Mesendoderm (in vitro differentiated cells): ENCODE measurements around the gene PDE9A.

Source experiments
- DNase-seq: peaks from one replicate; pipeline ENCODE4 v3.0.0; 2013
- H2AK5ac ChIP-seq: 2 replicates; pipeline ENCODE4 v1.6.1; 2013; ENCODE audit warnings: low read length, inconsistent platforms
- H2BK120ac ChIP-seq: 2 replicates; pipeline ENCODE4 v1.6.1; 2013; ENCODE audit warnings: low read depth, mild to moderate bottlenecking, low read length, moderate library complexity, mixed read lengths
- H2BK15ac ChIP-seq: replicated peaks from 2 replicates; pipeline ENCODE4 v1.6.1; 2013; ENCODE audit warnings: low read depth, mild to moderate bottlenecking, moderate library complexity
- H2BK5ac ChIP-seq: 2 replicates; pipeline ENCODE4 v1.6.1; 2013; ENCODE audit warnings: low read length, inconsistent platforms
- H3K18ac ChIP-seq: 2 replicates; pipeline ENCODE4 v1.6.1; 2013; ENCODE audit warnings: mild to moderate bottlenecking, low read length, mixed read lengths
- H3K23ac ChIP-seq: one replicate; pipeline ENCODE4 v1.6.1; 2013; ENCODE audit warnings: low read length
- H3K27ac ChIP-seq: 2 replicates; pipeline ENCODE4 v1.5.1; 2013; ENCODE audit warnings: low read depth, mild to moderate bottlenecking, inconsistent platforms, low read length, moderate library complexity
- H3K27me3 ChIP-seq: 2 replicates; pipeline ENCODE4 v1.6.1; 2013; ENCODE audit warnings: low read length, control low read depth, mild to moderate bottlenecking, inconsistent platforms; ENCODE audit not compliant: insufficient read depth, poor library complexity
- H3K36me3 ChIP-seq: 2 replicates; pipeline ENCODE4 v1.6.1; 2013; ENCODE audit warnings: low read length, inconsistent platforms; ENCODE audit not compliant: control insufficient read depth, insufficient read depth
- H3K4ac ChIP-seq: one replicate; pipeline ENCODE4 v1.6.1; 2013; ENCODE audit warnings: low read depth, mild to moderate bottlenecking, low read length, moderate library complexity
- H3K4me1 ChIP-seq: 2 replicates; pipeline ENCODE4 v1.6.1; 2013; ENCODE audit warnings: low read depth, low read length, inconsistent platforms; ENCODE audit not compliant: control insufficient read depth
- H3K4me2 ChIP-seq: 2 replicates; pipeline ENCODE4 v1.6.1; 2013; ENCODE audit warnings: low read length
- H3K4me3 ChIP-seq: 2 replicates; pipeline ENCODE4 v1.5.1; 2013; ENCODE audit warnings: mild to moderate bottlenecking, low read length
- H3K56ac ChIP-seq: one replicate; pipeline ENCODE4 v1.6.1; 2013; ENCODE audit warnings: low read length
- H3K79me1 ChIP-seq: 2 replicates; pipeline ENCODE4 v1.6.1; 2013; ENCODE audit warnings: low read length, inconsistent platforms
- H3K79me2 ChIP-seq: 2 replicates; pipeline ENCODE4 v1.6.1; 2013; ENCODE audit warnings: mild to moderate bottlenecking, low read length; ENCODE audit not compliant: control insufficient read depth, insufficient read depth
- H3K9ac ChIP-seq: 2 replicates; pipeline ENCODE4 v1.6.1; 2013; ENCODE audit warnings: low read length, inconsistent platforms
- H4K5ac ChIP-seq: one replicate; pipeline ENCODE4 v1.6.1; 2013; ENCODE audit warnings: low read length
- H4K8ac ChIP-seq: one replicate; pipeline ENCODE4 v1.6.1; 2013; ENCODE audit warnings: low read depth, mild to moderate bottlenecking, control low read depth, low read length, moderate library complexity
- WGBS: extraction: QIAGEN DNeasy Blood & Tissue Kit; methylation state at CpG from one replicate; pipeline ENCODE4 v1.1.7; 2013; ENCODE audit warnings: low lambda C conversion rate, missing lambda C conversion rate; ENCODE audit not compliant: insufficient coverage; ENCODE audit errors: extremely low coverage; 5-methylcytosine and 5-hydroxymethylcytosine counted together

Gene PDE9A

GRCh38 chr21:42615924-42616323, 37.5 kb upstream of the PDE9A start:
- Histone ChIP-seq H2BK5ac (no peak overlapping the region), H2AK5ac (no peak overlapping the region), H3K79me2 (no peaks in the 10 kb centered on the region), H2BK15ac (no peak overlapping the region), H3K27ac (no peak overlapping the region), H3K79me1 (no peaks in the 10 kb centered on the region), H3K36me3 (no peaks in the 10 kb centered on the region), H4K8ac (no peak overlapping the region), H3K4me2 (no peak overlapping the region), H3K9ac (no peak overlapping the region), H3K4me3 (no peak overlapping the region), H3K4ac (no peak overlapping the region), H4K5ac (no peak overlapping the region), H3K23ac (no peak overlapping the region), H3K56ac (no peak overlapping the region), H3K18ac (no peak overlapping the region), H2BK120ac (no peak overlapping the region), H3K4me1 (no peaks in the 10 kb centered on the region), H3K27me3 (no peaks in the 10 kb centered on the region)
- no peak for DNase-seq
- no CpG with 5 or more reads among the region's 3 CpGs for WGBS

GRCh38 chr21:42616446-42616845, 37.0 kb upstream of the PDE9A start:
- no peak overlapping the region for H2BK15ac ChIP-seq
- no peak overlapping the region for H3K9ac ChIP-seq
- H3K4ac ChIP-seq: no peak overlapping the region
- H4K8ac ChIP-seq: no peak overlapping the region
- no peak overlapping the region for H3K4me3 ChIP-seq
- H3K36me3 ChIP-seq: no peaks in the 10 kb centered on the region
- H2BK5ac ChIP-seq: no peak overlapping the region
- H3K79me1 ChIP-seq: no peaks in the 10 kb centered on the region
- no peaks in the 10 kb centered on the region for H3K4me1 ChIP-seq
- WGBS: no CpG with 5 or more reads among the region's 18 CpGs
- no peak overlapping the region for H3K18ac ChIP-seq
- H3K27me3 ChIP-seq: no peaks in the 10 kb centered on the region
- no peak overlapping the region for H4K5ac ChIP-seq
- H3K79me2 ChIP-seq: no peaks in the 10 kb centered on the region
- H3K23ac ChIP-seq: no peak overlapping the region
- no peak overlapping the region for H2BK120ac ChIP-seq
- H3K27ac ChIP-seq: no peak overlapping the region
- no peak overlapping the region for H3K56ac ChIP-seq
- peak; percentile 11 for DNase-seq
- H2AK5ac ChIP-seq: no peak overlapping the region
- no peak overlapping the region for H3K4me2 ChIP-seq

DNA sequence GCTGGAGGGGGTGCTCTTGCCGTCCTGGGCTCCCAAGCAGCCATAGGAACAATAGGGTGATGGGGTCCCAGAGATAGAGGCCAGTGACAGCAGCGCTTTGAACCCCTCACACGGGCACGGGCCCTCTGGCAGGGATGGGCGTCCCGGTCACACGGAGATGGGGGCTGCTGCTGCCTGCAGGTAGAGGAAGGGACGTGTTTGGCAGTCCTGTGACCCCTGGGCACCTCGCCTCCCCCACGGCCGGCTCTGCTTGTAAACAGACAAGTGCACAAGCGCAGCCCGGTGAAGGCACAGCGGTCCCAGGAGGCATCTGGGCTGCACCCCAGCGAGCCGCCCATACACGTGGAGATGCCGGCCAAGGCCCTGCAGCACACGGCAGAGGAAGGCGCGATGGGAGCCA, 36.5 kb upstream of the PDE9A start:
- no CpG with 5 or more reads among the region's 21 CpGs for WGBS
- H3K56ac ChIP-seq: no peak overlapping the region
- H2BK15ac ChIP-seq: no peak overlapping the region
- no peak overlapping the region for H2AK5ac ChIP-seq
- no peaks in the 10 kb centered on the region for H3K36me3 ChIP-seq
- H3K27me3 ChIP-seq: no peaks in the 10 kb centered on the region
- no peak overlapping the region for H3K23ac ChIP-seq
- H3K4ac ChIP-seq: no peak overlapping the region
- no peak overlapping the region for H3K4me3 ChIP-seq
- no peak overlapping the region for H3K18ac ChIP-seq
- no peak overlapping the region for H2BK5ac ChIP-seq
- no peak overlapping the region for H3K9ac ChIP-seq
- no peak overlapping the region for H4K8ac ChIP-seq
- no peak overlapping the region for H3K4me2 ChIP-seq
- no peaks in the 10 kb centered on the region for H3K4me1 ChIP-seq
- no peak overlapping the region for H3K27ac ChIP-seq
- no peak overlapping the region for H4K5ac ChIP-seq
- no peak overlapping the region for H2BK120ac ChIP-seq
- H3K79me2 ChIP-seq: no peaks in the 10 kb centered on the region
- no peak for DNase-seq
- H3K79me1 ChIP-seq: no peaks in the 10 kb centered on the region

DNA sequence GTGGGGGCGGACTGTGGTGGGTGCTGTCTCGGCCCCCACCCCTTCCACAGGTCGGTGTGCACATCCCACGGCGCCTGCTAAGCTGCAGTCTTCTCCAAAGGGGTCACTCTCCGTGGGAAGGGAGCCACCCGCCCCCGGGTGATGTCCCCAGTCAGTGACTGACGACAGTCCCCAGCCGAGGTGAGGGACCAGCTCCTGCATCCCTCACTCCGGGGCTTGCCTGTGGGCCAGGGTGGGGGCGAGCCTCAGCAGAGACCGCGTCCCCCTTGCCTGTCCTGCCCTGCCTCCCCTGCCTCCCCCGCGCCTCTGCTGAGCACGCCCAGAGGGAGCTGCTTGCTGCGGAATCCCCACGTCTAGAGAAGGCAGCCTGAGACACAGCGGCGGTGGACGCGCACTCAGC, 35.9 kb upstream of the PDE9A start:
- no peak overlapping the region for H4K5ac ChIP-seq
- H3K36me3 ChIP-seq: no peaks in the 10 kb centered on the region
- H2BK5ac ChIP-seq: no peak overlapping the region
- no peak overlapping the region for H4K8ac ChIP-seq
- H3K23ac ChIP-seq: no peak overlapping the region
- H3K9ac ChIP-seq: no peak overlapping the region
- no peak overlapping the region for H3K18ac ChIP-seq
- H3K27me3 ChIP-seq: no peaks in the 10 kb centered on the region
- no peak overlapping the region for H3K56ac ChIP-seq
- H3K4me2 ChIP-seq: no peak overlapping the region
- no peaks in the 10 kb centered on the region for H3K79me2 ChIP-seq
- no peak for DNase-seq
- no peaks in the 10 kb centered on the region for H3K4me1 ChIP-seq
- no peak overlapping the region for H2BK15ac ChIP-seq
- no peak overlapping the region for H2BK120ac ChIP-seq
- no peak overlapping the region for H2AK5ac ChIP-seq
- H3K27ac ChIP-seq: no peak overlapping the region
- no peak overlapping the region for H3K4ac ChIP-seq
- H3K79me1 ChIP-seq: no peaks in the 10 kb centered on the region
- no CpG with 5 or more reads among the region's 23 CpGs for WGBS
- no peak overlapping the region for H3K4me3 ChIP-seq

DNA sequence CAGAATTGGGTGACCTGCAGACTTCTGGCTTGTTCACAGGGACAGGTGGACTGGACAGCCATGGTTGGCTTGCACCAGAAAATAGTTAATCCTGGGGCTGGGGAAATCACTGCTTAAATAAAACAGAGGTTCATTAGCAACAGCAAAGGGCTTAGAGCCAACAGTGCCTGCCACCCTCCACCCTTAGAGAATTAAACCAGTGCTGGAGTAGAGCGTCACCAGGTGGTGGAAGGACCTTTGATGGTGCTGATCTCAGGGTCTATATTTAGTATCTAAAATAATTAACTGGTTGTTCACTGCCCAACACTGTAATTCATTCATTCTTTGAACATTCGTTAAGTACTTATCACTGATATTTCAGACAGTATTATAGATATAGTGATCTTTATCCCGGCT, 34.7 kb upstream of the PDE9A start:
- H3K4me1 ChIP-seq: no peaks in the 10 kb centered on the region
- H3K4ac ChIP-seq: no peak overlapping the region
- no peak for DNase-seq
- no peak overlapping the region for H2BK15ac ChIP-seq
- no peak overlapping the region for H2AK5ac ChIP-seq
- H3K4me3 ChIP-seq: no peak overlapping the region
- H4K5ac ChIP-seq: no peak overlapping the region
- H2BK120ac ChIP-seq: no peak overlapping the region
- H3K23ac ChIP-seq: no peak overlapping the region
- no peak overlapping the region for H3K56ac ChIP-seq
- H3K79me1 ChIP-seq: no peaks in the 10 kb centered on the region
- H3K79me2 ChIP-seq: no peaks in the 10 kb centered on the region
- no peak overlapping the region for H3K4me2 ChIP-seq
- H3K27me3 ChIP-seq: no peaks in the 10 kb centered on the region
- no peaks in the 10 kb centered on the region for H3K36me3 ChIP-seq
- no peak overlapping the region for H3K18ac ChIP-seq
- no peak overlapping the region for H3K27ac ChIP-seq
- no peak overlapping the region for H4K8ac ChIP-seq
- H2BK5ac ChIP-seq: no peak overlapping the region
- no peak overlapping the region for H3K9ac ChIP-seq
- WGBS: no CpG with 5 or more reads among the region's 3 CpGs

- H3K79me2 ChIP-seq: no peaks in the 10 kb centered on the region
- no peak overlapping the region for H3K27ac ChIP-seq
- DNase-seq: no peak
- no peak overlapping the region for H3K23ac ChIP-seq
- no peak overlapping the region for H2BK15ac ChIP-seq
- H4K8ac ChIP-seq: no peak overlapping the region
- no peaks in the 10 kb centered on the region for H3K36me3 ChIP-seq
- H2BK5ac ChIP-seq: no peak overlapping the region
- no peak overlapping the region for H3K4ac ChIP-seq
- H2BK120ac ChIP-seq: no peak overlapping the region
- WGBS: no CpG with 5 or more reads among the region's 7 CpGs
- H3K79me1 ChIP-seq: no peaks in the 10 kb centered on the region
- H3K56ac ChIP-seq: no peak overlapping the region
- no peak overlapping the region for H3K18ac ChIP-seq
- no peak overlapping the region for H3K4me3 ChIP-seq
- no peak overlapping the region for H3K9ac ChIP-seq
- H3K4me1 ChIP-seq: no peaks in the 10 kb centered on the region
- no peak overlapping the region for H3K4me2 ChIP-seq
- H2AK5ac ChIP-seq: no peak overlapping the region
- H3K27me3 ChIP-seq: no peaks in the 10 kb centered on the region
- no peak overlapping the region for H4K5ac ChIP-seq
These were observed 34.3 kb upstream of the PDE9A start for GRCh38 chr21:42619166-42619565.
